GM06990 (cell line): ENCODE results near the gene BFSP1.

Source experiments
- DNase-seq: peaks from one replicate; pipeline ENCODE4 v3.0.0-alpha.2; 2011; ENCODE audit not compliant: insufficient read length; ENCODE audit errors: extremely low read depth
- H3K27me3 ChIP-seq: replicated peaks from 2 replicates; pipeline ENCODE4 v1.6.0; 2011; ENCODE audit warnings: low read length; ENCODE audit not compliant: control insufficient read depth, insufficient read depth
- H3K36me3 ChIP-seq: 2 replicates; pipeline ENCODE4 v1.5.1; 2011; ENCODE audit warnings: low read length; ENCODE audit not compliant: control insufficient read depth, insufficient read depth
- H3K4me3 ChIP-seq: replicated peaks from 2 replicates; pipeline ENCODE4 v1.5.1; 2011; ENCODE audit warnings: low read depth, mild to moderate bottlenecking, control low read depth, low read length
- CTCF ChIP-seq: IDR thresholded peaks from 2 replicates; pipeline ENCODE4 v1.5.1; 2011; ENCODE audit warnings: low read length, control low read depth, mild to moderate bottlenecking, inconsistent platforms; ENCODE audit not compliant: insufficient read depth, poor library complexity, severe bottlenecking

Gene BFSP1

GRCh38 chr20:17499041-17499440 lies 32.1 kb downstream of the BFSP1 start:
- H3K27me3 ChIP-seq = no peaks in the 10 kb centered on the region
- DNase-seq = no peak
- no peaks in the 10 kb centered on the region for H3K36me3 ChIP-seq
- no peak overlapping the region for H3K4me3 ChIP-seq
- no peak for TF ChIP-seq CTCF

GRCh38 chr20:17498641-17499040 lies 32.5 kb downstream of the BFSP1 start:
- no peak for TF ChIP-seq CTCF
- no peaks in the 10 kb centered on the region for H3K27me3 ChIP-seq

GRCh38 chr20:17497821-17498580 lies 33.2 kb downstream of the BFSP1 start:
- Histone ChIP-seq H3K27me3 (no peaks in the 10 kb centered on the region), H3K4me3 (no peak overlapping the region), H3K36me3 (no peaks in the 10 kb centered on the region)
- TF ChIP-seq CTCF = no peak
- no peak for DNase-seq

More at GRCh38 chr20:17498641-17499040, 32.5 kb downstream of the BFSP1 start:
- no peaks in the 10 kb centered on the region for H3K36me3 ChIP-seq
- H3K4me3 ChIP-seq = no peak overlapping the region
- DNase-seq = no peak

GRCh38 chr20:17495826-17496225 lies 35.4 kb downstream of the BFSP1 start:
- no peak for TF ChIP-seq CTCF
- Histone ChIP-seq H3K27me3 (no peaks in the 10 kb centered on the region), H3K4me3 (no peak overlapping the region), H3K36me3 (no peaks in the 10 kb centered on the region)
- DNase-seq = no peak

- Histone ChIP-seq H3K36me3 (no peaks in the 10 kb centered on the region), H3K4me3 (no peak overlapping the region), H3K27me3 (no peaks in the 10 kb centered on the region)
- TF ChIP-seq CTCF = no peak
- DNase-seq = no peak
Observed at GRCh38 chr20:17494201-17494600, 37.0 kb downstream of the BFSP1 start.

- Histone ChIP-seq H3K4me3 (no peak overlapping the region), H3K27me3 (peaks cover 2% of the 10 kb centered on the region; the same call in 1 of the 2 replicates), H3K36me3 (no peaks in the 10 kb centered on the region)
- no peak for TF ChIP-seq CTCF
- DNase-seq = no peak
Observed at GRCh38 chr20:17493173-17493572, 38.0 kb downstream of the BFSP1 start.
